H9 (cell line): ENCODE results near the gene MARCHF3. TPM values are rescaled to one million over a fixed set of nuclear protein-coding genes. Genes with fewer than 3 reads are reported as not detected.
"Not testable (repeated sequence)": the region's sequence is repeated elsewhere in the genome, so short reads cannot be mapped to it uniquely, and the experiment has no call there.

Experiments used
- DNase-seq: peaks from one replicate; pipeline ENCODE4 v3.0.0-alpha.2; 2017
- H2AFZ ChIP-seq: one replicate; pipeline ENCODE4 v1.6.1; 2013; ENCODE audit warnings: mild to moderate bottlenecking, low read length, control low read depth, moderate library complexity
- H2AK5ac ChIP-seq: 2 replicates; pipeline ENCODE4 v1.6.1; 2013; ENCODE audit warnings: low read length, control low read depth, mixed read lengths; ENCODE audit not compliant: insufficient read length
- H2BK120ac ChIP-seq: one replicate; pipeline ENCODE4 v1.6.1; 2013; ENCODE audit warnings: low read depth, mild to moderate bottlenecking, low read length, control low read depth, inconsistent platforms; ENCODE audit not compliant: poor library complexity, severe bottlenecking
- H2BK12ac ChIP-seq: 2 replicates; pipeline ENCODE4 v1.6.1; 2013; ENCODE audit warnings: low read length, control low read depth, mixed read lengths, low read depth; ENCODE audit not compliant: insufficient read length
- H2BK15ac ChIP-seq: 2 replicates; pipeline ENCODE4 v1.6.1; 2013; ENCODE audit warnings: low read depth, low read length, control low read depth
- H2BK20ac ChIP-seq: one replicate; pipeline ENCODE4 v1.6.1; 2013; ENCODE audit warnings: low read depth, mild to moderate bottlenecking, low read length, control low read depth, inconsistent platforms; ENCODE audit not compliant: poor library complexity, severe bottlenecking
- H2BK5ac ChIP-seq: 2 replicates; pipeline ENCODE4 v1.6.1; 2013; ENCODE audit warnings: low read length, control low read depth, mixed read lengths; ENCODE audit not compliant: insufficient read length
- H3K14ac ChIP-seq: 2 replicates; pipeline ENCODE4 v1.6.1; 2013; ENCODE audit warnings: low read length, control low read depth; ENCODE audit not compliant: insufficient read depth
- H3K18ac ChIP-seq: 2 replicates; pipeline ENCODE4 v1.6.1; 2013; ENCODE audit warnings: low read depth, mild to moderate bottlenecking, mixed read lengths, low read length, control low read depth; ENCODE audit not compliant: insufficient read length
- H3K23ac ChIP-seq: 2 replicates; pipeline ENCODE4 v1.6.1; 2013; ENCODE audit warnings: low read length, control low read depth, mixed read lengths, low read depth; ENCODE audit not compliant: insufficient read length
- H3K23me2 ChIP-seq: 2 replicates; pipeline ENCODE4 v1.6.1; 2013; ENCODE audit warnings: low read depth, mild to moderate bottlenecking, mixed read lengths, low read length, control low read depth; ENCODE audit not compliant: insufficient read length, poor library complexity, severe bottlenecking
- H3K27ac ChIP-seq: 2 replicates; pipeline ENCODE4 v1.5.1; 2013; ENCODE audit warnings: low read length, control low read depth, mixed read lengths, low read depth; ENCODE audit not compliant: insufficient read length
- H3K27me3 ChIP-seq: 2 replicates; pipeline ENCODE4 v1.6.1; 2013; ENCODE audit warnings: low read length, control low read depth, inconsistent platforms; ENCODE audit not compliant: insufficient read depth
- H3K4ac ChIP-seq: 2 replicates; pipeline ENCODE4 v1.6.1; 2013; ENCODE audit warnings: low read depth, mild to moderate bottlenecking, control low read depth, inconsistent platforms, low read length, moderate library complexity
- H3K4me1 ChIP-seq: 2 replicates; pipeline ENCODE4 v1.6.1; 2013; ENCODE audit warnings: low read length, control low read depth, inconsistent platforms; ENCODE audit not compliant: insufficient read depth
- H3K4me2 ChIP-seq: 2 replicates; pipeline ENCODE4 v1.6.1; 2013; ENCODE audit warnings: low read length, control low read depth, mixed read lengths; ENCODE audit not compliant: insufficient read length, insufficient read depth
- H3K56ac ChIP-seq: 2 replicates; pipeline ENCODE4 v1.6.1; 2013; ENCODE audit warnings: low read depth, mild to moderate bottlenecking, mixed read lengths, low read length, control low read depth; ENCODE audit not compliant: insufficient read length
- H3K79me1 ChIP-seq: 2 replicates; pipeline ENCODE4 v1.6.1; 2013; ENCODE audit warnings: low read depth, mild to moderate bottlenecking, moderate library complexity, low read length, control low read depth, inconsistent platforms; ENCODE audit not compliant: insufficient read depth, poor library complexity, severe bottlenecking
- H3K79me2 ChIP-seq: 2 replicates; pipeline ENCODE4 v1.6.1; 2013; ENCODE audit warnings: low read length, control low read depth, inconsistent platforms; ENCODE audit not compliant: insufficient read depth
- H3K9ac ChIP-seq: 2 replicates; pipeline ENCODE4 v1.6.1; 2013; ENCODE audit warnings: low read length, control low read depth, mixed read lengths; ENCODE audit not compliant: insufficient read length; ENCODE audit errors: extremely low read depth
- H3K9me3 ChIP-seq: one replicate; pipeline ENCODE4 v1.6.1; 2013; ENCODE audit warnings: low read depth, low read length, inconsistent platforms; ENCODE audit not compliant: control insufficient read depth
- H3T11ph ChIP-seq: one replicate; pipeline ENCODE4 v1.6.1; 2013; ENCODE audit warnings: mild to moderate bottlenecking, low read length, control low read depth, inconsistent platforms
- H4K20me1 ChIP-seq: one replicate; pipeline ENCODE4 v1.6.1; 2013; ENCODE audit not compliant: control insufficient read depth, insufficient read length, insufficient read depth
- H4K5ac ChIP-seq: 2 replicates; pipeline ENCODE4 v1.6.1; 2013; ENCODE audit warnings: low read depth, mild to moderate bottlenecking, mixed read lengths, low read length, control low read depth; ENCODE audit not compliant: insufficient read length
- H4K8ac ChIP-seq: replicated peaks from 2 replicates; pipeline ENCODE4 v1.6.1; 2013; ENCODE audit warnings: low read length, control low read depth, mixed read lengths, low read depth; ENCODE audit not compliant: insufficient read length
- H4K91ac ChIP-seq: 2 replicates; pipeline ENCODE4 v1.6.1; 2013; ENCODE audit warnings: low read depth, mild to moderate bottlenecking, moderate library complexity, mixed read lengths, low read length, control low read depth; ENCODE audit not compliant: insufficient read length
- H3K27ac Mint-ChIP-seq, 3 experiments: 2 replicates in 2 of 3; 3 replicates in 1 of 3; pipeline ENCODE4 v1.8.0; 2020 to 2021; ENCODE audit warnings: mixed read lengths in 3 of 3, mild to moderate bottlenecking in 1 of 3, moderate library complexity in 1 of 3
- H3K27me3 Mint-ChIP-seq: 2 replicates; pipeline ENCODE4 v1.8.0; 2021; ENCODE audit warnings: low read depth, mild to moderate bottlenecking, moderate library complexity, mixed read lengths
- H3K36me3 Mint-ChIP-seq, 3 experiments: 2 replicates in 2 of 3; 3 replicates in 1 of 3; pipeline ENCODE4 v1.8.0; 2020 to 2021; ENCODE audit warnings: low read depth in 3 of 3, mixed read lengths in 3 of 3; ENCODE audit not compliant: insufficient read depth in 1 of 3
- H3K4me1 Mint-ChIP-seq, 2 experiments: 2 replicates each; pipeline ENCODE4 v1.8.0; 2020; ENCODE audit warnings: mixed read lengths in 2 of 2
- H3K4me3 Mint-ChIP-seq, 2 experiments: 2 replicates in 1 of 2; 3 replicates in 1 of 2; pipeline ENCODE4 v1.8.0; 2020 to 2021; ENCODE audit warnings: mild to moderate bottlenecking in 2 of 2, mixed read lengths in 2 of 2, moderate library complexity in 1 of 2
- H3K9me3 Mint-ChIP-seq, 2 experiments: 2 replicates in 1 of 2; 3 replicates in 1 of 2; pipeline ENCODE4 v1.8.0; 2020; ENCODE audit warnings: mild to moderate bottlenecking in 2 of 2, mixed read lengths in 2 of 2, moderate library complexity in 1 of 2
- CTCF ChIP-seq: fragments of 200-600 bp; sonication (generic); conservative IDR thresholded peaks from 3 replicates; pipeline ENCODE4 v1.8.0; 2021; ENCODE audit warnings: antibody characterized with exemption, mild to moderate bottlenecking
- WGBS: extraction: QIAGEN DNeasy Blood & Tissue Kit; methylation state at CpG from one replicate; pipeline ENCODE4 v1.1.7; 2013; ENCODE audit warnings: missing lambda C conversion rate, low lambda C conversion rate, mixed read lengths; ENCODE audit not compliant: insufficient read length; ENCODE audit errors: extremely low coverage; 5-methylcytosine and 5-hydroxymethylcytosine counted together
- total RNA-seq: library from RNA; stranded (reverse); gene quantifications from 2 replicates; pipeline ENCODE4 v1.2.1, GENCODE V29; 2021

The MARCHF3 gene
- total RNA-seq, 1 experiment from 2014 or later = 17.7 TPM

- no peak overlapping the region for H2AFZ ChIP-seq
- H3K79me1 ChIP-seq = no peaks in the 10 kb centered on the region
- H3K23ac ChIP-seq = no peak overlapping the region
- no peak overlapping the region for H3K4ac ChIP-seq
- H3K9me3 Mint-ChIP-seq = no peaks in the 10 kb centered on the region
- H2BK20ac ChIP-seq = no peak overlapping the region
- no CpG with 5 or more reads among the region's 4 CpGs for WGBS
- no peak for TF ChIP-seq CTCF
- H4K91ac ChIP-seq = no peak overlapping the region
- H3K23me2 ChIP-seq = peaks cover 5% of the 10 kb centered on the region
- H2BK12ac ChIP-seq = no peak overlapping the region
- H3K4me1 ChIP-seq = 0 out of 2 replicates have a peak, but pooled peaks cover 2% of the 10 kb centered on the region
- no peak overlapping the region for H3K4me3 Mint-ChIP-seq
- no peak overlapping the region for H2BK15ac ChIP-seq
- H3K9me3 ChIP-seq = no peaks in the 10 kb centered on the region
- DNase-seq = no peak
- H2BK120ac ChIP-seq = no peak overlapping the region
- no peak overlapping the region for H4K8ac ChIP-seq
- H3K56ac ChIP-seq = no peak overlapping the region
- H3K27ac Mint-ChIP-seq = no peak overlapping the region
- no peak overlapping the region for H3K4me2 ChIP-seq
- H3K9ac ChIP-seq = no peak overlapping the region
- no peak overlapping the region for H3T11ph ChIP-seq
- H3K4me1 Mint-ChIP-seq = peaks cover 25 to 32% of the 10 kb centered on the region in 2 experiments
- H3K27me3 ChIP-seq = no peaks in the 10 kb centered on the region
- no peak overlapping the region for H3K14ac ChIP-seq
- H4K5ac ChIP-seq = no peak overlapping the region
- no peaks in the 10 kb centered on the region for H4K20me1 ChIP-seq
- peaks cover 15% of the 10 kb centered on the region for H3K27me3 Mint-ChIP-seq
- H3K18ac ChIP-seq = no peak overlapping the region
- H3K79me2 ChIP-seq = no peaks in the 10 kb centered on the region
- no peak overlapping the region for H2AK5ac ChIP-seq
- H3K36me3 Mint-ChIP-seq = no peaks in the 10 kb centered on the region; a peak in 1 of 7 replicates
- H2BK5ac ChIP-seq = no peak overlapping the region
- no peak overlapping the region for H3K27ac ChIP-seq
Measured at GRCh38 chr5:127024821-127025220, 5.5 kb downstream of the MARCHF3 start.

GRCh38 chr5:127023552-127024191 lies 6.7 kb downstream of the MARCHF3 start:
- H3K18ac ChIP-seq, H3K27me3 Mint-ChIP-seq, H3K4me1 ChIP-seq, H3K27ac Mint-ChIP-seq, H3K56ac ChIP-seq, H4K20me1 ChIP-seq, H4K91ac ChIP-seq, H3K79me1 ChIP-seq, H3K9ac ChIP-seq, H3K23me2 ChIP-seq, H3K36me3 Mint-ChIP-seq, H3K27me3 ChIP-seq, H2BK12ac ChIP-seq, H2BK5ac ChIP-seq, H3K9me3 Mint-ChIP-seq, H4K8ac ChIP-seq, H3K4ac ChIP-seq, H3K79me2 ChIP-seq, H3K4me3 Mint-ChIP-seq, H3K27ac ChIP-seq, H2AFZ ChIP-seq, H3K4me2 ChIP-seq, H2BK20ac ChIP-seq, H4K5ac ChIP-seq, DNase-seq, H3K23ac ChIP-seq, H2AK5ac ChIP-seq, H3T11ph ChIP-seq, H2BK120ac ChIP-seq, H2BK15ac ChIP-seq, H3K14ac ChIP-seq, H3K9me3 ChIP-seq: not testable (repeated sequence)
- WGBS = no CpG with 5 or more reads among the region's 7 CpGs
- peaks cover 16 to 23% of the 10 kb centered on the region in 2 experiments for H3K4me1 Mint-ChIP-seq
